GM12864 (cell line): ENCODE data around the gene CZIB.
A peak's percentile ranks its signal among the peaks of the same experiment; 100 is the strongest.

Experiments
- DNase-seq: peaks from one replicate; pipeline ENCODE4 v3.0.0-alpha.2; 2011; ENCODE audit warnings: low read depth
- H3K4me3 ChIP-seq: 2 replicates; pipeline ENCODE4 v1.5.1; 2011; ENCODE audit warnings: mild to moderate bottlenecking, low read depth, low read length, control low read depth
- TF ChIP-seq, protein P1 (sequence below): IDR thresholded peaks from 2 replicates; pipeline ENCODE4 v1.5.1; 2011; ENCODE audit warnings: low read depth, mild to moderate bottlenecking, moderate library complexity, low read length, control low read depth, inconsistent platforms; ENCODE audit errors: missing control alignments

The CZIB gene

DNA sequence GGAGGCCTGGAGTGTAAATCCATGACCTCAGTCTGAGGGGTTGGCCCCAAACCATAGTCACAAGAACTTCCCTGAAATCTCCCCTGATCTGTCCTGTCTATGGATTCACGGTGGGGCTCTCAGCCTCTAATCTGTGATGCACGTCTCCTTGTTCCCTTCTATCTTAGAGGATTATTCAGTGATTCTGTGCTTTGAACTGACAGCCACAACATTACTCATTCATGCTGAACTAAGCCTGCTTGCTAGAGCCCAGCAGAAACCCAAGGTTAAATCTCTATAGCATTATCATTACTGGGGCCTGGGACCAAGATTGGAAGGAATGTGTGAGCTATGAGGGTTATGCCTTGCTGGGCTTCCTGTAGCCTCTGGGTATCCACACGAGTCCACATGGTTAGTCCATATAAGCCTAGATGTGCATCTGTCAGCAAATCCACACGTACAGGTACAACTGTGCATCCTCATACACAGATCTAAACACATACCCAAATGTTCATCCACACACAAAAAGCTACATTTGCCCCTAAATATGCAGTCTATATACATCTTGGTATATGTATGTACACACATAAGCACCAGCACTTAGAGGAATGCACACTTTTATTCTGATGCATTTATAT is 40.3 kb upstream of the CZIB start:
- TF ChIP-seq, protein P1, sequence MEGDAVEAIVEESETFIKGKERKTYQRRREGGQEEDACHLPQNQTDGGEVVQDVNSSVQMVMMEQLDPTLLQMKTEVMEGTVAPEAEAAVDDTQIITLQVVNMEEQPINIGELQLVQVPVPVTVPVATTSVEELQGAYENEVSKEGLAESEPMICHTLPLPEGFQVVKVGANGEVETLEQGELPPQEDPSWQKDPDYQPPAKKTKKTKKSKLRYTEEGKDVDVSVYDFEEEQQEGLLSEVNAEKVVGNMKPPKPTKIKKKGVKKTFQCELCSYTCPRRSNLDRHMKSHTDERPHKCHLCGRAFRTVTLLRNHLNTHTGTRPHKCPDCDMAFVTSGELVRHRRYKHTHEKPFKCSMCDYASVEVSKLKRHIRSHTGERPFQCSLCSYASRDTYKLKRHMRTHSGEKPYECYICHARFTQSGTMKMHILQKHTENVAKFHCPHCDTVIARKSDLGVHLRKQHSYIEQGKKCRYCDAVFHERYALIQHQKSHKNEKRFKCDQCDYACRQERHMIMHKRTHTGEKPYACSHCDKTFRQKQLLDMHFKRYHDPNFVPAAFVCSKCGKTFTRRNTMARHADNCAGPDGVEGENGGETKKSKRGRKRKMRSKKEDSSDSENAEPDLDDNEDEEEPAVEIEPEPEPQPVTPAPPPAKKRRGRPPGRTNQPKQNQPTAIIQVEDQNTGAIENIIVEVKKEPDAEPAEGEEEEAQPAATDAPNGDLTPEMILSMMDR = no peak
- no peak for DNase-seq
- no peak overlapping the region for H3K4me3 ChIP-seq

DNA sequence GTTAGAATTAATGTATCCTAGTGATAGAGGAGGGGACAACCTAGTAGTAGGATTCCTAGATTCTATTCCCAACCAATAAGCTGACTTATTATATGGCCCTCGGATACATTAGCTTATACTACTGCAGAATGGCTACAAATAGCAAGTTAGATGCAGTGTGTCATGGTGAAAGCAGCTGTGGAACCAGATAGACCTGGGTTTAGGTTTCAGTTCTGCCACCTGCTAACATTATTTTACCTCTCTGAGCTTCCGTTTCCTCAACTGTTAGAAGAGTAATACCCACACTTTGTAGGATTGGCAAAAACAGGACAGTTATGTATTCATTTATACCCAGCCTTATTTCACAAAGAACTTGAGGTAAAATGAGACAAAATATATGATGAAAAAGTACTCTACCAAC is 39.5 kb upstream of the CZIB start:
- no peak overlapping the region for H3K4me3 ChIP-seq
- TF ChIP-seq, protein P1 = no peak
- DNase-seq = peak; percentile 26

DNA sequence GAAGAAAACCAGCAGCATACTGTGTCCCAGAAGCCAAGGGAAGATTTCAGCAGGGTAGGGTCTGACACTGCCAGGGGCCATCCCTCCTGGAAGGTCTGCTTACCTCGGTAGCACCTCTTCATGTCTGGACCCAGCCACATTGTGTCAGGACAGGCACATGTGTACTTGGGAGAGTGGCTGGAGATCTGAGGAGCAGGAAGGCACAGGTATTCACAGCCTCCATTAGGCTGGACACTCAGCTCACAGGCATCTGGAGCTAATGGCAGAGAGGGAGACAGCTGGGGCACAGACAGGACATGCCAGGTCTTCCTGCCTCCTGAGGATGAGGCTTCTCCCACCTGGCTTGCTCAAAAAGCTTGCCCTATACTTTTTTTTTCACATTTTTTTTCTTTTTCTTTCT is 37.8 kb upstream of the CZIB start:
- TF ChIP-seq, protein P1 = no peak
- DNase-seq = no peak
- H3K4me3 ChIP-seq = no peak overlapping the region

DNA sequence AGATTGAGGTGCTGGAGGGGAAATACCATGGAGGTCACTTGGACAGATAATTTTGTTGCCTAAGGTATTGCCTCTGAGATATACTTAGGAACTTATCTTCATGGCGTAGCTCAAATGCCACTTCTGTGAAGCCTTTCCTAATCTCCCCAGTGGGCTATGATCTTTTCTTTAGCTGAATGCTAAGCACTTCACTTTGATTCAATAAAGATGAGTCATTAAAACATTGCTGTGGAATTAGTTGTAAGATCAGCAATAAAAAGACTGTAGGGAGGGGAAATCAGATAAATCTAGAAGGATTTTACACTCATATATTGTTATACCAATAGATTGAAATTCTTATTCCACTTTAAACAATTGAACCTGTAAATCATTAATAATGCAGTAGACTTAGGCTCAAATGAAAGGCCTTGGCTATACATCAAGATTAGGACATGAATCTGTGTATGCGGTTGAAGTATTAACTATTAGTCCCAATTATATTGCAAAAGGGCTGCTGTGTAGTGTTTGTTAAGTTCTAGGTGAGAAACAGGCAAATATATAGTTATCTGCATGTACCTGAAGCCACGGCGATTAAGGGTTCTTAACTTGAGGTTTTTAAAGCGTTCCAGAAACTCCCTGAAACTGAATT is 37.1 kb upstream of the CZIB start:
- TF ChIP-seq, protein P1 = no peak
- no peak for DNase-seq

DNA sequence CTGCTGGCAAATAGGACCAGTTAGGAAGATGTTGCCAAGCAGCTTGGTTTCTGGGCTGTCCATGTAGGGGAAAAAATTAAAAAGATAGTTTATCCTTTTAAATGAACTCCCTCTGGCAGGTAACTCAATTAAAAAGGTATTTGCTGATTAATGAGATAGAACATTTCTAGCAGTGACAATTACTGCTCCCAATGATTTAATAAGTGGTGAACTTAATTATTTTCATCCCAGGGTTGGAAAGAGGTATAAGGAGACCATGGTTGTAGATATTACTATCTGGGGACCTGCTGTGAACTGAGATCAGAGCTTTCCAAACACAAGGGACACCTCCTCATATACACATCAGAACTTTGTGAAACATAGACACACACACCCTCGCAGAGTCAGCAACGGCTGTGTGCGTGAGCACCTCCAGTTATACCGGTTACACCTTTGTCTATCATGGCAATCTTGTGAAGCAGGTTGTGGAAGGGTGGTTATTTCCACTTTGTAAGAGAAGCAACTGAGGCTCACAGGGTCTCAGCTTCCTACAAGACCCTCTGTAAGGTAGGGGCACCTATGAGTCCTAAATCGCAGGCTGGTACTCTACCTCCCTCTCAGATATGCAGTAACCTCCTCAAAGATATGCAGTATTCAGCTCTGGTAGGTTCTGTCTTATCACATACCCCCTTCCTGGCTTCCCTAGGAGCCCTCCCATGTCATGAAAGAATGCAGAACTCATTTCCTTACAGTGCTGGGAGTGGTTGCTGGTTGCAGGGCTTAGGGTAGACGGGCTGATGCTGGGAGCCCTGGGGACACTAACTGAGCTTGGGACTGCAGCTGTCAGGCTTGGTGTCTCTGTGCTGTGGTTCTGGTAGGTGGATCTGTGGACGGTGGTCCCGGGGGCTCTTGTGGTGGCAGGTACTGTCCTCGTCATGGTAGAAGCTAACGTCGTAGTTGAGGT is 36.3 kb upstream of the CZIB start:
- TF ChIP-seq, protein P1 = no peak
- DNase-seq = no peak
- no peak overlapping the region for H3K4me3 ChIP-seq

More for the DNA sequence above, 37.1 kb upstream of the CZIB start:
- H3K4me3 ChIP-seq = no peak overlapping the region

DNA sequence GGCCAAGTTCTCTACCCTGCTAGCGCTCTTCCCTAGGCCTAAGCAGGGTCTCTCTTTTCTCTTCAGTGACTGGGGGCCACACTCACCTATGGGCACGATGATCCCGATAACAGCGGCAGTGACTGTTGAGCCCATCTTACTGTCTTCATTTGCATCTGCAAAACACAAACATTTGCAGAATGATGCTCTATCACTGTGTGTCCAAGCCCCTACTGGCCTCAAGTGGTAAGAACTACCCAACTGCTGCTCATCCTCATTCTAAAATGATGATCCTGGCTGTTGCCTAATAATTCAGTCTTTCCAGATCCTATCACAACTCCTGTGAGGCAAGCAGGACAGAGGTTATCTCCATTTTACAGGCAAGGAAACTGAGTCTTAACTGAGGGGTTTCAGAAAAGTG is 34.6 kb upstream of the CZIB start:
- TF ChIP-seq, protein P1 = peak; percentile 33
- DNase-seq = no peak
- no peak overlapping the region for H3K4me3 ChIP-seq
